C4-2B (cell line): ENCODE results near the gene SERPINB10.

Source experiments
- ZFX ChIP-seq: fragments of 450-650 bp; IDR thresholded peaks from 2 replicates; pipeline ENCODE4 v1.6.1; 2017
- TF ChIP-seq, protein P1 (sequence below): fragments of 450-650 bp; conservative IDR thresholded peaks from 2 replicates; pipeline ENCODE4 v1.5.1; 2017; ENCODE audit warnings: mild to moderate bottlenecking

DNA sequence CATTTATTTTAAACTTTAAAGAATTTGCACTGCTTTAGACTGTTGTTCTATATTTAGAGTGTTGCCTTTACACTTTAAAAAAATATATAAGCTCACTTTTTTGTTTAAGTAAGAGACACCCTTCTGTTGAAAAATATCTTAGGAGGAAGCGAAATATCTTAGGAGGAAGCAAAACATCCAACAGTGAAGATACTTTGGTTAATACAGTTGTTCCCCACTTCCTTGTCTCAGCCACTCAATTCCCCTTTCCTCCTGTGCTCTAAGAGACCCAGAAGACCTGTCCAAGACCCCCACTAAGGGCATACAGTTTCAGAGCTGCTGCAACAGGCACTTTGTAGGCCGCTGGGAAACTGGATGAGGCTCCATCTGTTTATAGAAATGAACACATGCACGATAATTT lies 67.9 kb downstream of the SERPINB10 start:
- TF ChIP-seq, protein P1, sequence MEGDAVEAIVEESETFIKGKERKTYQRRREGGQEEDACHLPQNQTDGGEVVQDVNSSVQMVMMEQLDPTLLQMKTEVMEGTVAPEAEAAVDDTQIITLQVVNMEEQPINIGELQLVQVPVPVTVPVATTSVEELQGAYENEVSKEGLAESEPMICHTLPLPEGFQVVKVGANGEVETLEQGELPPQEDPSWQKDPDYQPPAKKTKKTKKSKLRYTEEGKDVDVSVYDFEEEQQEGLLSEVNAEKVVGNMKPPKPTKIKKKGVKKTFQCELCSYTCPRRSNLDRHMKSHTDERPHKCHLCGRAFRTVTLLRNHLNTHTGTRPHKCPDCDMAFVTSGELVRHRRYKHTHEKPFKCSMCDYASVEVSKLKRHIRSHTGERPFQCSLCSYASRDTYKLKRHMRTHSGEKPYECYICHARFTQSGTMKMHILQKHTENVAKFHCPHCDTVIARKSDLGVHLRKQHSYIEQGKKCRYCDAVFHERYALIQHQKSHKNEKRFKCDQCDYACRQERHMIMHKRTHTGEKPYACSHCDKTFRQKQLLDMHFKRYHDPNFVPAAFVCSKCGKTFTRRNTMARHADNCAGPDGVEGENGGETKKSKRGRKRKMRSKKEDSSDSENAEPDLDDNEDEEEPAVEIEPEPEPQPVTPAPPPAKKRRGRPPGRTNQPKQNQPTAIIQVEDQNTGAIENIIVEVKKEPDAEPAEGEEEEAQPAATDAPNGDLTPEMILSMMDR, result no peak
- no peak for TF ChIP-seq ZFX
